ENCODE results near the gene FIGLA.

The FIGLA gene

GRCh38 chr2:70816726-70817125 lies 26.3 kb upstream of the FIGLA start:
- no peak for DNase-seq (ENCODE audit: low spot score)
- in situ Hi-C loops (cut with MboI; ENCODE audit: low sequenced_read_pairs, unreplicated experiment): no loop called here
- TF ChIP-seq CTCF (IDR thresholded peaks at IDR 0.05; ENCODE audit: borderline replicate concordance, control extremely low read depth, extremely low read depth, insufficient read depth, missing control alignments): no peak

- no peak for TF ChIP-seq CTCF (IDR thresholded peaks at IDR 0.05; ENCODE audit: borderline replicate concordance, control extremely low read depth, extremely low read depth, insufficient read depth, missing control alignments)
- in situ Hi-C loops (cut with MboI; ENCODE audit: low sequenced_read_pairs, unreplicated experiment): no loop called here
- DNase-seq (ENCODE audit: low spot score): no peak
Observed at GRCh38 chr2:70808983-70809958, 18.8 kb upstream of the FIGLA start.

- no peak for DNase-seq (ENCODE audit: low spot score)
- in situ Hi-C loops (cut with MboI; ENCODE audit: low sequenced_read_pairs, unreplicated experiment): no loop called here
- TF ChIP-seq CTCF (IDR thresholded peaks at IDR 0.05; ENCODE audit: borderline replicate concordance, control extremely low read depth, extremely low read depth, insufficient read depth, missing control alignments): no peak
Observed at GRCh38 chr2:70807828-70808118, 17.3 kb upstream of the FIGLA start.

- in situ Hi-C loops (cut with MboI; ENCODE audit: low sequenced_read_pairs, unreplicated experiment): no loop called here
- TF ChIP-seq CTCF (IDR thresholded peaks at IDR 0.05; ENCODE audit: borderline replicate concordance, control extremely low read depth, extremely low read depth, insufficient read depth, missing control alignments): no peak
- no peak for DNase-seq (ENCODE audit: low spot score)
Observed at GRCh38 chr2:70807102-70807827, 16.8 kb upstream of the FIGLA start.

GRCh38 chr2:70806620-70807019 lies 16.2 kb upstream of the FIGLA start:
- no peak for DNase-seq (ENCODE audit: low spot score)
- TF ChIP-seq CTCF (IDR thresholded peaks at IDR 0.05; ENCODE audit: borderline replicate concordance, control extremely low read depth, extremely low read depth, insufficient read depth, missing control alignments): no peak
- in situ Hi-C loops (cut with MboI; ENCODE audit: low sequenced_read_pairs, unreplicated experiment): no loop called here

GRCh38 chr2:70806013-70806412 lies 15.6 kb upstream of the FIGLA start:
- no peak for TF ChIP-seq CTCF (IDR thresholded peaks at IDR 0.05; ENCODE audit: borderline replicate concordance, control extremely low read depth, extremely low read depth, insufficient read depth, missing control alignments)
- DNase-seq (ENCODE audit: low spot score): no peak
- in situ Hi-C loops (cut with MboI; ENCODE audit: low sequenced_read_pairs, unreplicated experiment): no loop called here

All from GM13976 (cell line).